HG02884 (cell line): ENCODE data around the gene IRF3.
"Not testable (repeated sequence)": the region's sequence is repeated elsewhere in the genome, so short reads cannot be mapped to it uniquely, and the experiment has no call there.

ENCODE experiments used
- ATAC-seq: cut with Tn5 transposase; IDR thresholded peaks from one replicate; pipeline ENCODE4 v1.9.1; 2021; ENCODE audit warnings: mild to moderate bottlenecking, moderate library complexity; ENCODE audit not compliant: unreplicated experiment

Gene IRF3

GRCh38 chr19:49651029-49651819 is 14.4 kb downstream of the IRF3 start:
- ATAC-seq: no peak

GRCh38 chr19:49646586-49646985 is 19.1 kb downstream of the IRF3 start:
- ATAC-seq: no peak

- no peak for ATAC-seq
These were observed 19.7 kb downstream of the IRF3 start for GRCh38 chr19:49645995-49646394.

- no peak for ATAC-seq
These were observed 20.1 kb downstream of the IRF3 start for GRCh38 chr19:49645592-49645991.

- no peak for ATAC-seq
These were observed 22.2 kb downstream of the IRF3 start for GRCh38 chr19:49643466-49643865.

- no peak for ATAC-seq
These were observed 23.1 kb downstream of the IRF3 start for GRCh38 chr19:49642492-49643035.

GRCh38 chr19:49641688-49642491 is 23.8 kb downstream of the IRF3 start, which contains the start of gene SCAF1:
Gene SCAF1 (plus strand): TSS chr19:49642209. CDS start chr19:49645027, 2,818 bp downstream.
- peak; percentile 45 for ATAC-seq

- peak; percentile 52 for ATAC-seq
These were observed 25.4 kb downstream of the IRF3 start, which contains the start of gene RRAS for GRCh38 chr19:49640113-49640898. Gene RRAS (minus strand): TSS chr19:49640143. CDS start chr19:49640098, 45 bp downstream.

- no peak for ATAC-seq
These were observed 26.1 kb downstream of the IRF3 start for GRCh38 chr19:49639401-49640112.

GRCh38 chr19:49637821-49638738 is 27.6 kb downstream of the IRF3 start:
- ATAC-seq: no peak

- ATAC-seq: no peak
These were observed 29.3 kb downstream of the IRF3 start for GRCh38 chr19:49636233-49636932.

- ATAC-seq: no peak
These were observed 30.0 kb downstream of the IRF3 start for GRCh38 chr19:49635530-49636232.

- not testable (repeated sequence) for ATAC-seq
These were observed 32.4 kb downstream of the IRF3 start for GRCh38 chr19:49633273-49633672.

- no peak for ATAC-seq
These were observed 33.1 kb downstream of the IRF3 start for GRCh38 chr19:49632576-49632975.

GRCh38 chr19:49631610-49632192 is 34.0 kb downstream of the IRF3 start:
- no peak for ATAC-seq

- no peak for ATAC-seq
These were observed 34.6 kb downstream of the IRF3 start for GRCh38 chr19:49631014-49631588.

- no peak for ATAC-seq
These were observed 36.0 kb downstream of the IRF3 start for GRCh38 chr19:49629659-49630058.
